DMS79 (cell line): ENCODE data around the gene LHFPL4.
A peak's percentile ranks its signal among the peaks of the same experiment; 100 is the strongest.
"Not testable (repeated sequence)": the region's sequence is repeated elsewhere in the genome, so short reads cannot be mapped to it uniquely, and the experiment has no call there.

Experiments
- DNase-seq: peaks from one replicate; lab custom pipeline; 2025; lab: John Stamatoyannopoulos, UW

Gene LHFPL4

DNA sequence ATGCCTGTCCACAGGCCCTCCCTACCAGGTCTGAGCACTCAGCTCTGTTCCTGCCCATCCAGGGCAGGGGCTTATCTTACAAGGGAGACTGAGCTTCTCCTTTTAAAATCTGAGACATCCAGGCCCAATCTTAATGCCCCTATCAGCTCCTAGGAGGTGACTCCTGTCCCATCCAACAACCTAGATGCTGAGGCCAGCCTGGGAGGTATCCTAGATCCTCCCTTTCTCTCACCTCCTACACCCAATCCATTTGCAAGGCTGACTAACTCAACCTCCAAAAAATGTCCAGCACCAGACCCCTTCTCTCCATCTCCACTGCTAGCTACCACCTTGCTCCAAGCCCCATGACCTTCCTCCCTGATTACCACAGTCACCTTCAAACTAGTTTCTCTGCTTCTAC, 17.4 kb downstream of the LHFPL4 start:
- DNase-seq = no peak

DNA sequence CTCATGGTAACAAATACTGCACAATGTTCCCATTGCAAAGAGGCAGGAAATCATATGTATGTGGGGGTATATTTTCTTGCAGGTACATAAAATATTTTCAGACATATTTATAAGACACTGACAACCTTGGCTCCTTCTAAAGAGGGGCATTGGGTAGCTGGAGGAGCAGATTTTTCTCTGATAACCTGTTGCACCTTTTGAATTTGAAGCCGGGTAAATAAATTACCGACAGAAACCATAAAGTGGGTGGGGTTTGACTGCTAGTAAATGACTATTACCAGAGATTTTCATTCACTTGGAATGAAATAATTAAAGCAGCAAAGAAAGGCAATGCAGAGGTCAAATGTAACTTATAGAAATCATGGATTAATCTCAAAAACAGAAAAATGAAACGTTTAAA, 19.2 kb downstream of the LHFPL4 start:
- no peak for DNase-seq

DNA sequence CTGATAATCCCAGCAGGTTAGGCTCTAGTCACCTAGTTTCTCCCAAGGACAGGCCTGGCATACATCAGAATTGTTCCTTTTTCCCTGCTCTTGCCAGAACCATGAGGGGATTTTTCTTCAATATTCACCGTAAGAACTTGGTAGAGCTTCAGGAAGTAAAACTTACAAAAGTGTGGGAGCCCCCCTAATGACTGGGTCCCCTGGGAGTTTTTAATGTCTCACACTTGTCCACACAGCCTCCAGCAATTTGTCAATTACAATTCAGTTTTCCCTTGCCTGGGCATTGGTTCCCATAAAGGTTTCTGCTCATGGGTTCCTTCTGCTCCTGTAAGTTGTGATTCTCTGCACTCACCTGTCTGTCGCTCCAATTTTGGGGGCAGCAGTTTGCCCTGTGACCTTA, 28.5 kb downstream of the LHFPL4 start:
- no peak for DNase-seq

DNA sequence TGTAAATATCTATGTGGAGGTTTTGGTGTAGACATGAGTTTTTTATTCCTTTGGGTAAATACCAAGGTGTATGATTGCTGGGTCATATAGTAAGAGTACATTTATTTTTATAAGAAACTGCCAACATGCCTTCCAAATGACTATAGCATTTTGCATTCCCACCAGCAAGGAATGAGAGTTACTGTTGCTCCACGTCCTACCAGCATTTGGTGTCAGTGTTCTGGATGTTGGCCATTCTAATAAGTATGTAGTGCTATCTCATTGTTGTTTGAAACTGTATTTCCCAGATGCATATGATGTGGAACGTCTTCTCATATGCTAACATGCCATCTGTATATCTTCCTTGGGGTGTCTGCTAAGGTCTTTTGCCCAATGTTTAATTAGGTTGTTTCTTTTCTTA, 38.7 kb downstream of the LHFPL4 start:
- no peak for DNase-seq

DNA sequence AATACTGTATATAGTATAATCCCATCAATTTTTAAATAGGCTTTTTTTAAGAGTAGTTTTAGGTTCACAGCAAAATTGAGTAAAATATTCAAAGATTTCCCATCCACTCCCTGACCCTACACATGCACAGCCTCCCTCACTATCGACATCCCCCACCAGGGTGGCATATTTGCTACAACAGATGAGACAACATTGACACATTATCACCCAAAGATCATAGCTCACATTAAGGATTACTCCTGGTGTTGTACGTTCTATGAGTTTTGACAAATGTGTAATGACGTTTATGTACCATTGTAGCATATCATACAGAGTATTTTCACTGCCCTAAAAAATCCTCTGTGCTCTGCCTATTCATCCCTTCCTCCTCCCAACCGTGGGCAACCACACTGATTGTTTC, 39.3 kb downstream of the LHFPL4 start:
- DNase-seq = no peak

DNA sequence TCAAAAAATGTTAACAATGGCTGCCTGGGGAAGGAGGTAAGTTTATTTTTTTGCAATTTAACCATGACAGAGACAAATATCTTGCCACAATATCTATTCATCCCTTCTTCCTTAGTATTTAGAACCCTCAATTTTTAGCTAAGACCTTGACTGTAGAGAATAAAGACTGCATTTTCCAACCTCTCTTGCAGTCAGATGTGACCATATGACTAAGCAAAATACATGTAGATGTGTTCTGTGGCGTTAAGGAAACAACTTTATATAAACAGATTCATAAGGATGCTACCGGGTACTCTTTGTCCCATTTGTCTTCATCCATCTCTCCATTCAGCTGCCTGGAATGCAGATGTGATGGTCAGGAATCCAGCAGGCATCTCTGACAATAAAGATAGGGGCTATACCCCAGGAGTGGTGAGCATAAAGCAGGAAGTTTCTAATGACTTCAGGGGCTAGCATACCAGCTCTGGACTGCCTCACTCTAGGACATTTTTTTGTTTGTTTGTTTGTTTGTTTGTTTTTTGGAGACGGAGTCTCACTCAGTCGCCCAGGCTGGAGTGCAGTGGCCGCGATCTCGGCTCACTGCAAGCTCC, 41.1 kb downstream of the LHFPL4 start:
- DNase-seq = no peak

DNA sequence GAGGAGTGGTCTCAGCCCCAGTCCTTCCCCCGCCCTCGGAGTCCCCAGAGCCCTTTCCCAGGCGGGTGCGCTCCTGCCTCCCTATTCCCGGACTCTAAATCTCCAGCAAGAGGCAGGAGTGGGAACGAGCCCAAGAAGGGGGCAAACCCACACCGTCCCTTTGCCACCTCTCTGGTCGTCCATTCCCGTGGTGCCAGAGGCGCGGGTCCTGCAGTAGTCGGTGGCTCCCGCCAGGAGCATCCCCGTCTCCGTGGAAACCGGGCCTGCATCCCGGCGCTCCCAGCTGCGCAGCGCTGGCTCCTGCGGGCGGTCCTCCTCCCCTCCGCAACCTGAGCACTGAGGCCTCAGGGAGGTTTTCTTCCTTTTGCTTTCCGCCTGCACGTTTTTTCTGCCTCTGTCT, 44.8 kb downstream of the LHFPL4 start:
- no peak for DNase-seq

DNA sequence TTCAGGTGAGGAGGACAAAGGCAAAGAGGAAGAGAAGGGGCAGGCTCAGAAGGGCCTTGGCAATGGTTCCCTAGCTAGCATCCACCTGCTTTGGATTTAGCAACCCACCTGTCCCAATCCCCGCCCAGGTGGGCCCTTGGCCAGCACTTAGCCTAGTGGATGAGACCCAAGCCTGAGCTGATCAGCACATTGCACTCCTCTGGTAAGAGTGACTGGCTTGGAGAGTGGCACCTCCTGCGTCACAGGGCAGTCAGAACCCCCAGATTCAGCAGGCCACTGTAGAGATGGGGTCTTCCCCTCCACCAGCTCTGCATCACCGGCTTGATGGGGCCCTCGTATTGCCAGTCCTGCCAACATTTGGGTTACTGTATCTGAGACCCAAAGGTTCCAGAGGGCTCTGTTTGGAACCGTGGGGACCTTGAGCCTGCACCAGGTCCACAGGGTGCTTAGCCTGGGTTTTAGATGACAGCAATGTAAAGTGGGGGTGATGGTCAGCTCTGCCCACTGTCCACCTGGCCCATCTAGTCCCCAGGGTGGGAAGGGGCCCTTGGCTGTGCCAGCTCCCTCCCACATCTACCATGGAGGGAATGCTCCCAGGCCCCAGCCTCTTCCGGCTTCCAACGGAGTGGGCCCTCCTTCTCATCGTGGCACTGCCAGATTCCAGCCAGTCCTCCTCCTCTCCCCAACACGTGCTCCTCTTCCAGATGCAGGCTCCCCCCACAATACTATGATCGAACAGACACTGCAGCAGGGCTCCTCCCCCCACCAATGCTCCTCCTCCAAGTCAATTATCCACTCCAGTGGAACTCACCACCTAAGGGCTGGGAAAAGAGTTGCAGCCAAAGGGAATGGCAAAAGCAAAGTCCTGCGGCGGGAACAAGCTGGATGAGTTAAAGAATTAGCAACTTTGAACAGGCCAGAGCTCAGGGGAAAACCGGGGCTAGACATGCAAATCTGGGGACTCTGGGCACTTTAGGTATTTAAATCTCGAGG, 45.7 kb downstream of the LHFPL4 start:
- DNase-seq = no peak

DNA sequence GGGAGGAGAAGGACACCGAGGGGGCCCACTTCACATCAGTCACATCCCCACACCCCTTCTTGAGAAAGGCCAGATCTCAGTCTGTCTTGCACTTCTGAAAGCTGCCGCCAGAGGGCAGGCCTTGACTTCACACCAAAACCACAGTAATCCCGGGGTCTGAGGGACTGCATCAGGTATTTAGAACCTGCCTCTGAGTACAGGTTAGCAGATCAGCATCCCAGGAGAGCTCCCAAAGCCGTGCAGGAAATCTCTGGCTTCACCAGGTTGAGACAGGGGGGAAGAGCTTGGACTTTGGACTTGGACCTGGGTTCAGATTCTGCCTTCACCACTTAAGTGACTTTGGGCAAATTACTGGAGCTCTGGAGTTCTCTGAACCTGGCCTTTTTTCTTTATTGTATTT, 50.3 kb downstream of the LHFPL4 start:
- peak; percentile 3 for DNase-seq

DNA sequence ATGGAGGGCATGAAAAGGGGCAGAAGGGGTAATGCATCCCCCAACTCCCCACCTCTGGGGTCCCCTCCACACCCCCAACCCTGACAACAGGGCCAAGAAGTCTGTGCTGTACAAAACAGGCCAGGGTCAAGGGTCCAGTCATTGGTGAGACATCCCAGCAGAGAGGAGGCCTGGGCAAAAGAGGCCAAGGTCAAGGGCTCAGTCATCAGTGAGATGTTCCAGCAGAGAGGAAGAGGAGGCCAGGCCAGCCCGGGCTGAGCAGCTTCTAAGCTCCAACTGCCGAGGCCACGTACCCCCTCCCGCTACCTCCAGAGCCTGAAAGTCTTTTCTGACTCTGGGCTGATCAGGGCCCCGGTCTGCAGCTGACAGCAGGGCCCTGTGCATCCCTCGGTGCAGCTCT, 52.4 kb downstream of the LHFPL4 start:
- DNase-seq = no peak

DNA sequence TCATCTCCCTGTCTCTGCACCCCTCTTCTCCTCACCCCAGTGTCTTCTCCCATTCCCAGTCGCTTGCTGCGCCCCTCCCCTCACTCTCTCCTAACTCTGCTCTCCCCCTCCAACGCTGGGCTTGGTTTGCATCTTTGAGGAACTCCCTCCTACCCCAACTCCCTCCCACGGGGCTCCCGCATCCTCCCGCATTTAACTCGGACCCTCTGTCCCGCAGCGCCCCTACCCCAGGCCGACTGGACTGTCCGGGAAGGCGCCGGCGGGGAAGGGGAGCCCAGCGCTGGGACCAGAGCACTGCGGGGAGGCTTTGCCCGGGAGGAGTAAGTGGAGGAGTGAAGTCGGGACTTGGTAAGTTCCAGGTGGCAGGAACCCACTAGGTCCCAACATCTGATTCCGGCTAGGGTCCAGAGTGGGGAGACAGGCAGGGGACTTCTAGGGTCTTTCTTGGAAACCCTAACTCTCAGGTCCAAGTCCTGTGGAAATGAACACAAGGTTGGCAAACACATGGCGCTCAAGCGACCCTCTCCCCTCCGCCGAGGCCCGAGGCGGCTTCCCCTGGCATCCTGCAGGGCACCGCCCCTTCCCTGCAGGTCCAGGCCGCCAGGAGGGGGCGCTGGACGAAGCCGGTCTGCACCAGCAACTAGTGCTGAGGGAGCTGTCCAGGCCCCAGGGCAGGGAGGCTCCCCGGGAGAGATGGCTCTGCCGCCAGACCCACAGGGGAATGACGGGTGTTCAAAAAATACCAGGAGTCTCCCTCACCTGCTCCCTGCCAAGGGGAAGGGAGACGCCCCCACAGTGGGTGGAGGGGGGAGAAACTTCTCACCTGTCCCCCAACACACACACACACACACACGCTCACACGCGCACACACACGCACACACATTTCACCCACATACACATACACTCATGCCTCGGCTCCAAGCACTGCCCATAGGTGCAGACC, 53.2 kb downstream of the LHFPL4 start:
- DNase-seq = no peak

DNA sequence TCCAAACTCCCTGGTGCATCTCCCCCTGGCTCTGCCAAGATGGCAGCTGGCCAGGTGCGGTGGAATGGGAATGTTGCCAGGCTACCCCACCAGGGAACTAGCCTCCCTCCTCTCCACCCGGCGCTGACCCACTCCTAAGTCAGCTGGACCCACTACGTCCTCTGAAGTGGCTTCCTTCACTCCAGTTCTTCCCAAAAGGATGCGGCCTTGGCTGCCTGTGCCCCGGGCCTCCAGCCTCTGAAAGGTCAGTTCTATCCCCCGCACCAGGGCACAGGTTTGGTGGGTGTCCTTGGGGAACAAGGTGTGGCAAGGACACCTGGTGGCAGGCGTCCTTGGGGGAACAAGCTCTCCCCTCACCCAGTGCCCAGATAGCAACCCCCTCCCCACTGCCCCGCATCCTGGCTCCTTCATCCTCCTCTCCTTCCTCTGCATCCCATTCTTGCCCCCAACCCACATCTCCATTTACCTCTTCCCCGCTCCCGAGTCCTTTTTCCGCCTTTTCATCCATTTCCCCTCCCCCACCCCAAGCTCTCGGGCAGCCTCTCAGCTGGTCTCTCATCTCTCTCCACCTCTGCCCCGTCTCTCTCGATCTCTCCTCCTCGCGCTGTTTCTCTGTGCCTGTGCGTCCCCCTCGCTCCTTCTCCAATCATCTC, 54.0 kb downstream of the LHFPL4 start:
- no peak for DNase-seq

DNA sequence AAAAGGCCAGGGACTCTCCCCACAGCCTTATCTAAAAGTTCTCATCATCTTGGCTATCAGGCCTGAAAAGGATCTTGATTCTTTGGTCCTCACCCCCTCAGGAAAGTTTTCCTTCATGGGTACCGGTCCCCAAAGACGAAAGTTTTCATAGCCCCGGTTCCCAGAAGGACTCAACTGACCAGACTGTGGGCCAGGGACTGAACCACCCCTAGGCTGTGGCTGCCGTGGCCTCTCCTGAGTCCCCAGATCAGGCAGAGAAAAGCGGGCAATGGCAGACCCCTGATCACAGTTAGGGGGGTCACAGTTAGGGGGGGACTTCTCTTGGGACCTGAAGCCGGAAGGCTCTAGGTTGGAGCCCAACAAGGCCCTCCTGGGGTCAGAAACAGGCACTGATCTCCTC, 54.8 kb downstream of the LHFPL4 start:
- no peak for DNase-seq

DNA sequence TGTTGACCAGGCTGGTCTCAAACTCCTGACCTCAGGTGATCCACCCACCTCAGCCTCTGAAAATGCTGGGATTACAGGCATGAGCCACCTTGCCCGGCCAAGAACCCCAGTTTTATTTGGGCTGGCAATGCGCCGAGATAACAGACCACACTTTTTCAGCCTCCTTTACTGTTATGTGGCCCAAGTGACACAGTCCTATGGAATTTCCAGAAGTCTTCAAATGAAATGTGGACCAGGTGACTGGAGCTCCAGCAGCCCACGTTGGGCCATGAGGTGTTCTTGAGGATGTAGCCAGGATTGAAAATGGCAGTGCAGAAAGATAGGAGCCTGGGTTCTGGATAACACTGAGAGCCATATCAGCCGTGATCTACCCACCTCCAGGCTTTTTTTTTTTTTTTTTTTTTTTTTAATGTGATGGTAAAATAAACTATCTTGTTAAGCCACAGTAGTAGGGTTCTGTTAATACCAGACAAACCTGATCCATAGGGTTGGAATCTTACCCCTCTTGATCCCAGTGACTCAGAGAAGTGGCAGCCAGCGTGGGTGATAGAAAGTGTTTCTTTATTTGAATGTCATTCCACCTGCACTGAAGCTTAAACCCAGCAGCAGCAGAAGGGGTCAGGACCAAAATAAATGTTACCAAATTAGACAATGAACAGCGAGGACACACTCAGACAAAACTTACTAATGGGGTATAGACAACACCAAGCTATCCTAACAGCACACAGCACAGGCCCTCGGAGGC, 55.6 kb downstream of the LHFPL4 start:
- no peak for DNase-seq

DNA sequence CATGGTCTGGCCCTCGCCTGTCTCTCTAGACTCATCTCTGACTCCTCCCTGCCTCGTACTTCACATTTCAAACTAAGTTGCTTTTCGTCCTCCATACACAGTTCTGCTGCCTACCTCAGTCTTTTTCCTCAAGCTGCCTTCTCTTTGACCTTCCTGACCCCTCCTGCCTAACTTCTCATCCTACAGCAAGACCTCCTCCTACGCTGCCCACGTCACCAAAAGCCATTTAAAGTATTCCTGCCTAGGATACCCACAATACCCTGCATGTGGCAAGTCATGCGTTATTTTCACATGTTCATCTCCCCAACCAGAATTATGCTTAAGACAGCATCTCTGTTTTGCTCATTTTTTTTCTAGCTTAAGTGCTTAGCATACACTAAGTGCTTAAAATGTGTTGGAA, 56.7 kb downstream of the LHFPL4 start:
- no peak for DNase-seq

DNA sequence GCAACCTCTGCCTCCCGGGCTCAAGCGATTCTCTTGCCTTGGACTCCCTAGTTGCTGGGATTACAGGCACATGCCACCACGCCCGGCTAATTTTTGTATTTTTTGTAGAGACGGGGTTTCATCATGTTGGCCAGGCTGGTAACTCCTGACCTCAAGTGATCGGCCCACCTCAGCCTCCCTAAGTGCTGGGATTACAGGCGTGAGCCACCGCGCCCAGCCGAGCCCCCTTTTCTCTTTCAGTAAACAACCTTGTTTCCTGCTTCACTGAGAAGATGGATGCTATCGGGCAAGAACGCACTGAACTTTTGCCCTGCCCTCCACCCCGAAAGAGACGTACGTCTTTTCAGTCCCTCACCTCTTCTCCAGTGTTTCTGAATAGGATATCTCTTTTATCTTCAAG, 59.6 kb downstream of the LHFPL4 start:
- not testable (repeated sequence) for DNase-seq

DNA sequence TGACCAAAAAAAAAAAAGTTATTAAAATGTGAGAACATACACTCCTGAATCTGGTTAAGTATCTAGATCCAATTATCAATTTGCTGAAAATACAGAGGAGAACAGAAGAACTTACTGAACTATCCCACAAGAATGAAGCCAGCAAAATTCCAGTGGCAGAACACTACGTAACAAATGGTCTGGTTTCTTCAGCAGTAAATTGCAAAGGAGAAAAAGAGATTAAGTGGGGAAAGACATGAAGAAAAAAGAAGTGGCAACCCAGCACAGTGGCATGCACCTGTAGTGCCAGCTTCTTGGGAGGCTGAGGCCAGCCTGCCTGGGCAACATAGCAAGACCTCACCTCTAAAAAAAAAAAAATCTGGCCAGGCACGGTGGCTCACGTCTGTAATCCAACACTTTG, 62.1 kb downstream of the LHFPL4 start:
- DNase-seq = no peak

DNA sequence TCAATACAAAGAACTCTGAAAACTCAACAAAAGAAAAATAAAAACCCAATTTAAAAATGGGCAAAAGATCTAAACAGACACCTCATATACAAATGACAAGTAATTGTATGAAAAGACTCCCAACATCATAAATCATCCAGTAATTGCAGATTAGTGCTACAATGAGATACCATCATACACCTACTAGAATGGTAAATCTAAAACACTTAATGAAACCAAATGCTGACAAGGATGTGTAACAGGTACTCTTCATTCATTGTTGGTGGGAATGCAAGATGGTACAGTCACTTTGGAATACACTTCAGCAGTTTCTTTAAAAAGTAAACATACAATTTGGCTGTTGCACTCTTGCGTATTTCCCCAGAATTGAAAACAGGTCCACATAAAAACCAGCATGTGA, 68.4 kb downstream of the LHFPL4 start:
- DNase-seq = no peak

DNA sequence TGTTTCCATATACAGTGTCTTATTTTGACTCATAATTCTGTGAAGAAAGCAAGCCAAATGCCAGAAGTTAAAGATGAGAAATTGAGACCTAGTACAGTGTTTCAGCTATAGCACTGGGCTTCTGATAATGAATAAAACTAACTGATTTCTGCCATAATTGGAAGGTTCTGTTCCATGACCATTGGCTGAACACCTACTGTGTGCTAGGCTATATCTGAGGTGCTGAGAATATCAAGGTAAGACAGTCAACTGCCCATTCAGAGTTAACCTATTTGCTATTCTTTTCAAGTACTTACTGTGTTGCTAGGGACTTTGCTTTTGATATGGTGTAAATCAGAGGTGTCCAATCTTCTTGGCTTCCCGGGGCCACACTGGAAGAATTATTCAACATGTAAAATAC, 73.4 kb downstream of the LHFPL4 start:
- DNase-seq = no peak

DNA sequence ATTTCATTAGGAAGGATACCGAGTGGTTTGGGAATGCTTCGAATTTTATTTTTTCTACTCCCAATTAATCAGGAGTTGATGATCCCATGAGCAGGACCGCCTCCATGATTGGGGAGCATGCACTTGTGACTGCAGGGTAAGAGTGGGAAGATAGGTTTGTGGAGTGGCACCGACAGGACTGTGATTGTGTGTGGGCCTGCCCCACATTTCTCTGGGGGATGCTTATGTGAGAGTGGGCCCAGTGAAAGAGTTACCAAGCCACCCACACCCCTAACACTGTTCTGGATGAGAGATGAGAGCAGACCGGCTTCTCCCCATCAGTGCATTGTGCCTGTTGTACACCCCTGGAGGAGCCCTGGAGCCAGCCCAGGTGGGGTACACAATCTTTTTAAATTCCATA, 76.7 kb downstream of the LHFPL4 start:
- DNase-seq = no peak

DNA sequence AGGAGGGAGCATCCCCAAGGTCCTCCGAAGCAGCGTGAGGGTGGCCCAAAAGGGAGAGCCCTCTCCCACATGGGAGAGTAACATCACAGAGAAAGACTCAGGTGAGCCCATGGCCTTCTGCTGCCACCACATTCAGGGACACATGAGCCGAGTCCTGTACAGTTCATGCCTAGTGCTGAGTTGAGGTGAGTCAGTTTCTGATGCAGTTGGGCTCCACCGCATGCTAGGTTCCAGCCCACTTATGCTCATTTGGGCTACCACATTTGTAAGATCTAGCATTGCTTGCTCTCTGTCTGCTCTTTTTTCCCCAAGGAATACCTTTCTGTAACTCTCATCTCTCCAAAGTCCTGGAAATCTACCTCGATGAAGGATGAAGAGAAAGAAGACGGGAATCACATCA, 79.1 kb downstream of the LHFPL4 start:
- no peak for DNase-seq
